ENCODE results near the gene RNU4-1. TPM values are rescaled to one million over a fixed set of nuclear protein-coding genes. Genes with fewer than 3 reads are reported as not detected.

The RNU4-1 gene
- total RNA-seq, 1 experiment from 2014 or later: under 0.01 TPM

- Histone ChIP-seq H3K9ac (ENCODE audit: low read length) (peak overlapping the region; percentile 84), H3K9me2 (replicated peaks; ENCODE audit: low read length) (no peaks in the 10 kb centered on the region), H3K4me2 (ENCODE audit: low read length) (peak overlapping the region; percentile 99), H3K27me3 (ENCODE audit: low read length) (no peaks in the 10 kb centered on the region), H3K9me3 (ENCODE audit: low read length) (no peaks in the 10 kb centered on the region), H3F3A (ENCODE audit: low read length, unreplicated experiment) (no peaks in the 10 kb centered on the region), H3K79me2 (ENCODE audit: low read length) (peaks cover 7% of the 10 kb centered on the region), H3K36me3 (ENCODE audit: low read depth, low read length) (no peaks in the 10 kb centered on the region), H3K4me1 (ENCODE audit: insufficient read depth, low read length) (peaks cover 11% of the 10 kb centered on the region), H3K27ac (ENCODE audit: low read length) (peak overlapping the region; percentile 39), H3K4me3 (ENCODE audit: low read length) (peak overlapping the region; percentile 73), H4K20me1 (ENCODE audit: low read length) (no peaks in the 10 kb centered on the region), H2AFZ (ENCODE audit: low read length) (peak overlapping the region; percentile 91)
- CTCF ChIA-PET: interaction anchor here (0.5 to 0.7 kb wide), 3 partner anchors 15 to 511 kb away, joined by 3 to 4 read pairs (median 3); partner anchors contain the start of gene SIRT4
- no TSS peak for BruUV-seq (replicated peaks)
- TF ChIP-seq EZH2phosphoT487 (IDR thresholded peaks at IDR 0.05; ENCODE audit: borderline replicate concordance, low read length) (no peak), EZH2 (IDR thresholded peaks at IDR 0.05; ENCODE audit: low read length, unreplicated experiment) (no peak)
- TF ChIP-seq, protein P1, sequence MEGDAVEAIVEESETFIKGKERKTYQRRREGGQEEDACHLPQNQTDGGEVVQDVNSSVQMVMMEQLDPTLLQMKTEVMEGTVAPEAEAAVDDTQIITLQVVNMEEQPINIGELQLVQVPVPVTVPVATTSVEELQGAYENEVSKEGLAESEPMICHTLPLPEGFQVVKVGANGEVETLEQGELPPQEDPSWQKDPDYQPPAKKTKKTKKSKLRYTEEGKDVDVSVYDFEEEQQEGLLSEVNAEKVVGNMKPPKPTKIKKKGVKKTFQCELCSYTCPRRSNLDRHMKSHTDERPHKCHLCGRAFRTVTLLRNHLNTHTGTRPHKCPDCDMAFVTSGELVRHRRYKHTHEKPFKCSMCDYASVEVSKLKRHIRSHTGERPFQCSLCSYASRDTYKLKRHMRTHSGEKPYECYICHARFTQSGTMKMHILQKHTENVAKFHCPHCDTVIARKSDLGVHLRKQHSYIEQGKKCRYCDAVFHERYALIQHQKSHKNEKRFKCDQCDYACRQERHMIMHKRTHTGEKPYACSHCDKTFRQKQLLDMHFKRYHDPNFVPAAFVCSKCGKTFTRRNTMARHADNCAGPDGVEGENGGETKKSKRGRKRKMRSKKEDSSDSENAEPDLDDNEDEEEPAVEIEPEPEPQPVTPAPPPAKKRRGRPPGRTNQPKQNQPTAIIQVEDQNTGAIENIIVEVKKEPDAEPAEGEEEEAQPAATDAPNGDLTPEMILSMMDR (conservative IDR thresholded peaks at IDR 0.05; ENCODE audit: low read depth, low read length): peak; percentile 84
- DNase-seq: peak; percentile 100
- intact Hi-C loops (cut with micrococcal nuclease): loop anchor here (1.0 kb wide), 2 partner anchors 15 to 24 kb away; partner anchors contain the start of genes RNU4-1 and SIRT4
- peak; percentile 98 for ATAC-seq
- POLR2A ChIA-PET (ENCODE audit: unreplicated experiment): interaction anchor here (0.6 to 0.9 kb wide), 5 partner anchors 25 to 1425 kb away, joined by 3 to 5 read pairs (median 4); no protein-coding TSS in a partner anchor
Observed at GRCh38 chr12:120317224-120318105, 24.4 kb upstream of the RNU4-1 start.

- ChIA-PET POLR2A (ENCODE audit: unreplicated experiment) (interaction anchor here (0.6 to 0.9 kb wide), 4 partner anchors 26 to 1426 kb away, joined by 3 to 5 read pairs (median 4); no protein-coding TSS in a partner anchor), CTCF (interaction anchor here (0.5 to 0.6 kb wide), 2 partner anchors 150 to 512 kb away, joined by 3 read pairs; no protein-coding TSS in a partner anchor)
- BruUV-seq (replicated peaks): TSS peak; percentile 96
- Histone ChIP-seq H3K27me3 (ENCODE audit: low read length) (no peaks in the 10 kb centered on the region), H3F3A (ENCODE audit: low read length, unreplicated experiment) (no peaks in the 10 kb centered on the region), H3K4me1 (ENCODE audit: insufficient read depth, low read length) (peaks cover 11% of the 10 kb centered on the region), H4K20me1 (ENCODE audit: low read length) (no peaks in the 10 kb centered on the region), H3K9me2 (replicated peaks; ENCODE audit: low read length) (no peaks in the 10 kb centered on the region), H3K4me3 (ENCODE audit: low read length) (peak overlapping the region; percentile 73), H3K79me2 (ENCODE audit: low read length) (peaks cover 7% of the 10 kb centered on the region), H3K36me3 (ENCODE audit: low read depth, low read length) (no peaks in the 10 kb centered on the region), H3K9me3 (ENCODE audit: low read length) (no peaks in the 10 kb centered on the region), H3K9ac (ENCODE audit: low read length) (peak overlapping the region; percentile 84), H3K4me2 (ENCODE audit: low read length) (peak overlapping the region; percentile 99), H2AFZ (ENCODE audit: low read length) (peak overlapping the region; percentile 91), H3K27ac (ENCODE audit: low read length) (peak overlapping the region; percentile 39)
- ATAC-seq: no peak
- TF ChIP-seq, protein P1 (conservative IDR thresholded peaks at IDR 0.05; ENCODE audit: low read depth, low read length): no peak
- TF ChIP-seq EZH2phosphoT487 (IDR thresholded peaks at IDR 0.05; ENCODE audit: borderline replicate concordance, low read length) (no peak), EZH2 (IDR thresholded peaks at IDR 0.05; ENCODE audit: low read length, unreplicated experiment) (no peak)
- DNase-seq: peak; percentile 14
- intact Hi-C loops (cut with micrococcal nuclease): loop anchor here (1.0 kb wide), 2 partner anchors 15 to 24 kb away; partner anchors contain the start of genes RNU4-1 and SIRT4
Observed at GRCh38 chr12:120316798-120317223, 23.8 kb upstream of the RNU4-1 start.

Measured in PC-3 (cell line).